ENCODE data around the gene EIPR1. TPM values are rescaled to one million over a fixed set of nuclear protein-coding genes. Genes with fewer than 3 reads are reported as not detected.

Gene EIPR1
- total and polyA plus RNA-seq, 9 donors = 6.6 to 16.6 (median 8.9) TPM

GRCh38 chr2:3207091-3207491, 170.5 kb downstream of the EIPR1 start:
- intact Hi-C loops (cut with DNase I) = no loop called here
- Histone ChIP-seq H3K27me3 (no peaks in the 10 kb centered on the region), H3K9me3 (no peaks in the 10 kb centered on the region), H3K4me3 (no peak overlapping the region), H3K36me3 (no peaks in the 10 kb centered on the region), H3K4me1 (ENCODE audit: insufficient read depth) (no peaks in the 10 kb centered on the region), H3K27ac (no peak overlapping the region)
- 79 to 85% (median 80%) methylated on average over 10 of the region's 10 CpGs for WGBS, 3 donors
- no peak for TF ChIP-seq CTCF (IDR thresholded peaks at IDR 0.05)
- no peak for TF ChIP-seq POLR2A (IDR thresholded peaks at IDR 0.05)
- DNase-seq = no peak

GRCh38 chr2:3205845-3206244, 171.8 kb downstream of the EIPR1 start:
- TF ChIP-seq CTCF (IDR thresholded peaks at IDR 0.05) (no peak), POLR2A (IDR thresholded peaks at IDR 0.05) (no peak), EP300 (IDR thresholded peaks at IDR 0.05) (no peak)
- no peaks in the 10 kb centered on the region for H3K36me3 ChIP-seq
- DNase-seq = no peak
- WGBS, 3 donors = 96 to 98% (median 97%) methylated on average over 4 of the region's 4 CpGs
- H3K27me3 ChIP-seq = no peaks in the 10 kb centered on the region
- no peaks in the 10 kb centered on the region for H3K4me1 ChIP-seq (ENCODE audit: insufficient read depth)
- intact Hi-C loops (cut with DNase I) = no loop called here
- no peak overlapping the region for H3K27ac ChIP-seq
- no peaks in the 10 kb centered on the region for H3K9me3 ChIP-seq
- no peak overlapping the region for H3K4me3 ChIP-seq

- intact Hi-C loops (cut with DNase I) = no loop called here
- no peak overlapping the region for H3K4me3 ChIP-seq
- no peaks in the 10 kb centered on the region for H3K4me1 ChIP-seq (ENCODE audit: insufficient read depth)
- H3K9me3 ChIP-seq = no peaks in the 10 kb centered on the region
- no peaks in the 10 kb centered on the region for H3K27me3 ChIP-seq
- TF ChIP-seq CTCF (IDR thresholded peaks at IDR 0.05) (no peak), POLR2A (IDR thresholded peaks at IDR 0.05) (no peak), EP300 (IDR thresholded peaks at IDR 0.05) (no peak)
- no peak for DNase-seq
- no peaks in the 10 kb centered on the region for H3K36me3 ChIP-seq
- 82 to 86% (median 83%) methylated on average over 11 of the region's 11 CpGs for WGBS, 3 donors
- H3K27ac ChIP-seq = no peak overlapping the region
Measured at GRCh38 chr2:3204031-3204821, 173.4 kb downstream of the EIPR1 start.

- Histone ChIP-seq H3K27ac (no peak overlapping the region), H3K9me3 (no peaks in the 10 kb centered on the region), H3K36me3 (no peaks in the 10 kb centered on the region), H3K4me3 (no peak overlapping the region), H3K4me1 (ENCODE audit: insufficient read depth) (no peaks in the 10 kb centered on the region), H3K27me3 (no peaks in the 10 kb centered on the region)
- intact Hi-C loops (cut with DNase I) = no loop called here
- WGBS, 3 donors = 91 to 93% (median 92%) methylated on average over 16 of the region's 16 CpGs
- no peak for TF ChIP-seq EP300 (IDR thresholded peaks at IDR 0.05)
- no peak for TF ChIP-seq CTCF (IDR thresholded peaks at IDR 0.05)
- no peak for DNase-seq
Measured at GRCh38 chr2:3203497-3204019, 174.1 kb downstream of the EIPR1 start.

Data from ovary (tissue), 9 donors.